Lower leg skin (tissue), 4 donors: Measurements from ENCODE around the gene NCF4. TPM values are rescaled to one million over a fixed set of nuclear protein-coding genes. Genes with fewer than 3 reads are reported as not detected.

Source experiments
- DNase-seq, 2 donors: peaks; one replicate each; pipeline ENCODE4 v3.0.0-alpha.2; 2019; ENCODE audit warnings: low spot score in 2 of 2
- H3K4me3 ChIP-seq: fragments of 200-600 bp; sonication (generic); 2 replicates; pipeline ENCODE4 v1.5.1; 2017; ENCODE audit warnings: mild to moderate bottlenecking, low read depth; ENCODE audit not compliant: poor library complexity, severe bottlenecking
- POLR2A ChIP-seq, 2 donors: fragments of 450-650 bp; IDR thresholded peaks; one replicate each; pipeline ENCODE4 v1.6.1; 2016 to 2017; ENCODE audit warnings: antibody characterized with exemption in 2 of 2, mild to moderate bottlenecking in 1 of 2, moderate library complexity in 1 of 2
- WGBS, 2 donors: methylation state at CpG; one replicate each; pipeline ENCODE4 v1.1.5; 2018; 5-methylcytosine and 5-hydroxymethylcytosine counted together
- intact Hi-C: fragments of 100-400 bp; cut with DNase I; formaldehyde crosslinking; loops from one replicate; pipeline ENCODE4 v1.15.0; 2023; ENCODE audit warnings: low total_unique reads
- total RNA-seq, 4 donors: library from RNA; depleted of rRNA; stranded (reverse); fragments of >200 nt; gene quantifications; one replicate each; pipeline ENCODE4 v1.1.0, GENCODE V29; 2016
- TF ChIP-seq, protein P1 (sequence below), 3 donors: fragments of 450-650 bp; IDR thresholded peaks; one replicate each; pipeline ENCODE4 v1.5.1; 2016; ENCODE audit warnings: antibody characterized with exemption in 3 of 3, mild to moderate bottlenecking in 3 of 3, moderate library complexity in 2 of 3

NCF4 gene
- total RNA-seq, 4 donors from 2014 or later: 2.6 to 6.4 (median 5.4) TPM

- TF ChIP-seq POLR2A (IDR thresholded peaks at IDR 0.05): no peak
- TF ChIP-seq, protein P1, sequence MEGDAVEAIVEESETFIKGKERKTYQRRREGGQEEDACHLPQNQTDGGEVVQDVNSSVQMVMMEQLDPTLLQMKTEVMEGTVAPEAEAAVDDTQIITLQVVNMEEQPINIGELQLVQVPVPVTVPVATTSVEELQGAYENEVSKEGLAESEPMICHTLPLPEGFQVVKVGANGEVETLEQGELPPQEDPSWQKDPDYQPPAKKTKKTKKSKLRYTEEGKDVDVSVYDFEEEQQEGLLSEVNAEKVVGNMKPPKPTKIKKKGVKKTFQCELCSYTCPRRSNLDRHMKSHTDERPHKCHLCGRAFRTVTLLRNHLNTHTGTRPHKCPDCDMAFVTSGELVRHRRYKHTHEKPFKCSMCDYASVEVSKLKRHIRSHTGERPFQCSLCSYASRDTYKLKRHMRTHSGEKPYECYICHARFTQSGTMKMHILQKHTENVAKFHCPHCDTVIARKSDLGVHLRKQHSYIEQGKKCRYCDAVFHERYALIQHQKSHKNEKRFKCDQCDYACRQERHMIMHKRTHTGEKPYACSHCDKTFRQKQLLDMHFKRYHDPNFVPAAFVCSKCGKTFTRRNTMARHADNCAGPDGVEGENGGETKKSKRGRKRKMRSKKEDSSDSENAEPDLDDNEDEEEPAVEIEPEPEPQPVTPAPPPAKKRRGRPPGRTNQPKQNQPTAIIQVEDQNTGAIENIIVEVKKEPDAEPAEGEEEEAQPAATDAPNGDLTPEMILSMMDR (IDR thresholded peaks at IDR 0.05): no peak
- no peak within 1 kb of the TSS for H3K4me3 ChIP-seq
- WGBS, 2 donors: 5% methylated on average over 50 to 69 of the region's 75 CpGs
- intact Hi-C loops: no loop called here
- no peak for DNase-seq
These were observed 43.9 kb upstream of the NCF4 start, which contains the start of gene PVALB for GRCh38 chr22:36816636-36817524. Gene PVALB (minus strand): TSS chr22:36817035. CDS start chr22:36817005, 30 bp downstream.

GRCh38 chr22:36817525-36817848, 43.3 kb upstream of the NCF4 start:
- TF ChIP-seq, protein P1 (IDR thresholded peaks at IDR 0.05): no peak
- no peak for TF ChIP-seq POLR2A (IDR thresholded peaks at IDR 0.05)
- WGBS, 2 donors: 39 to 51% methylated on average over 5 of the region's 5 CpGs
- DNase-seq: no peak
- H3K4me3 ChIP-seq: no peak overlapping the region
- intact Hi-C loops: no loop called here

- H3K4me3 ChIP-seq: no peak overlapping the region
- 63 to 72% methylated on average over 6 of the region's 6 CpGs for whole genome bisulfite sequencing, 2 donors
- intact Hi-C loops: no loop called here
- DNase-seq: no peak
- no peak for TF ChIP-seq POLR2A (IDR thresholded peaks at IDR 0.05)
- TF ChIP-seq, protein P1 (IDR thresholded peaks at IDR 0.05): no peak
These were observed 42.7 kb upstream of the NCF4 start for GRCh38 chr22:36818010-36818642.

DNA sequence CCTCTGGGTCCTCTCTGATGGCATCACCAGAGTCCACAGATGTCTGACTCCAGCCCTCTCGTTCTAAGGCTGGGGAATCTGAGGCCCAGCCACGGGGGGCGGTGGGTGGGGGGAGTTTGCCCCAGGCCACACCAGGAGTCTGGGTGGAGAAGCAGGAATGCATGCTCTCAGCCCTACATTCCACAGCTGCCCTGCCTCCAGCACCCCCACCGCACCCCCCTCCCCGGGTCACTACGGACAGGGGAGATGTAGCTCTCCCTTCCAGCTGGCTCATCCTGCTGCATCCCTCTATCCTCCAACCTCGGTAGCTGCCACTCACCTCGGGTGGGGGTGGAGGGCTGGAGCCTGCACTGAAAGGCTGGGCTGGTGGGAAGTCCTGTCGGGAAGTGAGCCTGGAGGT, 41.7 kb upstream of the NCF4 start:
- 28 to 36% methylated on average over 5 to 8 of the region's 9 CpGs for WGBS, 2 donors
- intact Hi-C loops: no loop called here
- no peak for DNase-seq
- no peak for TF ChIP-seq POLR2A (IDR thresholded peaks at IDR 0.05)
- TF ChIP-seq, protein P1 (IDR thresholded peaks at IDR 0.05): no peak
- H3K4me3 ChIP-seq: no peak overlapping the region

DNA sequence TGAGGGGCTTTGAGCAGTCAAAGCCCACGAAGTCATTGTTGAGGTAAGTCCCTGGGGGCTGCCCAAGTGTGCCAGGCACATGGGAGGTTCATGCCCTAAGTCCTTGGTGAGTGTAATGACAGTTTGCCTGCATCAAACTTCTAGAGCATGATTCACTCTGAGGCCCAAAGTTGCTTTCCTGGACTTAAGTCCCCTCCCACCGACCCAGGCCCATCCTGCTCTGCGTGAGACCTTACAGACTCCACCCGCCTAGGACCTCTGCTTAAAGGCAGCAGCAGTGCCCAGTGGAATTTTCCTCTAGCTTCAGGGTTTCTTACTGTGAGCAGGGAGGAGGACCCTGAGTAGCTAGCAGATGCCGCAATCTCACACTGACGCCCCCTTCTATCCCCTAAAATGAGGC, 38.2 kb upstream of the NCF4 start:
- intact Hi-C loops: no loop called here
- TF ChIP-seq, protein P1 (IDR thresholded peaks at IDR 0.05): no peak
- TF ChIP-seq POLR2A (IDR thresholded peaks at IDR 0.05): no peak
- 72 to 77% methylated on average over 6 of the region's 6 CpGs for WGBS, 2 donors
- DNase-seq: no peak
- no peak overlapping the region for H3K4me3 ChIP-seq
